Measurements from ENCODE around the gene ARL8A. TPM values are rescaled to one million over a fixed set of nuclear protein-coding genes. Genes with fewer than 3 reads are reported as not detected.

ARL8A gene
- polyA plus RNA-seq, 3 donors, result 12.4 to 123 (median 14.8) TPM

DNA sequence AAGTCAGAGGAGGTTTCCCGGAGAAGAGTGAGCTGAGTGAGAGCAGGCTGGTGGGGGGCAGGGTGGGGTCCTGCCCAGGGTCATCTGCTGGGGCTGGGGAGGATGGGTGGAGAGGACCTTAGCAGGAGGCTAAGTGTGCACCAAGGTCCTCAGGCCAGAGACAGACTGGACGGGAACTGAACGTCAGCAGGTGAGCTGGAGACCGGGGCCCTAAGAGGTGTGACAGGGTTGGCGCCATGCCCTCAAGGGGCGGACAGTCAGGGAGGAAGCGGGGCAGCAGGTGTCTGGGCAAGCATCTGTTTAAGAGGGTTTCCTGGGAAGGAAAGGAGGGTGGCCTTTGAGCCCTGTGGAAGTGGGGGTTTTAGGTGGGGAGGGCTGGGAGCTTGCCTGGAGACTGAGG lies 29.5 kb upstream of the ARL8A start:
- TF ChIP-seq, protein P1, sequence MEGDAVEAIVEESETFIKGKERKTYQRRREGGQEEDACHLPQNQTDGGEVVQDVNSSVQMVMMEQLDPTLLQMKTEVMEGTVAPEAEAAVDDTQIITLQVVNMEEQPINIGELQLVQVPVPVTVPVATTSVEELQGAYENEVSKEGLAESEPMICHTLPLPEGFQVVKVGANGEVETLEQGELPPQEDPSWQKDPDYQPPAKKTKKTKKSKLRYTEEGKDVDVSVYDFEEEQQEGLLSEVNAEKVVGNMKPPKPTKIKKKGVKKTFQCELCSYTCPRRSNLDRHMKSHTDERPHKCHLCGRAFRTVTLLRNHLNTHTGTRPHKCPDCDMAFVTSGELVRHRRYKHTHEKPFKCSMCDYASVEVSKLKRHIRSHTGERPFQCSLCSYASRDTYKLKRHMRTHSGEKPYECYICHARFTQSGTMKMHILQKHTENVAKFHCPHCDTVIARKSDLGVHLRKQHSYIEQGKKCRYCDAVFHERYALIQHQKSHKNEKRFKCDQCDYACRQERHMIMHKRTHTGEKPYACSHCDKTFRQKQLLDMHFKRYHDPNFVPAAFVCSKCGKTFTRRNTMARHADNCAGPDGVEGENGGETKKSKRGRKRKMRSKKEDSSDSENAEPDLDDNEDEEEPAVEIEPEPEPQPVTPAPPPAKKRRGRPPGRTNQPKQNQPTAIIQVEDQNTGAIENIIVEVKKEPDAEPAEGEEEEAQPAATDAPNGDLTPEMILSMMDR (IDR thresholded peaks at IDR 0.05), result no peak
- no peak overlapping the region for H2AFZ ChIP-seq (ENCODE audit: insufficient read depth, low read depth, low read length, poor library complexity, severe bottlenecking)
- Mint-ChIP-seq H3K4me1 (no peaks in the 10 kb centered on the region), H3K36me3 (no peaks in the 10 kb centered on the region), H3K27me3 (ENCODE audit: low read depth in 3 of 3) (peaks cover 0 to 2% (median 0%) of the 10 kb centered on the region in 3 donors), H3K27ac (no peak overlapping the region), H3K9me3 (no peaks in the 10 kb centered on the region), H3K4me3 (no peak overlapping the region)
- H3K36me3 ChIP-seq (replicated peaks in 1 of 2; ENCODE audit: control insufficient read depth in 1 of 2, insufficient read depth in 2 of 2, low read length in 2 of 2), result no peaks in the 10 kb centered on the region
- DNase-seq, result no peak
- no peak overlapping the region for H3K27ac ChIP-seq (ENCODE audit: low read depth in 1 of 2, low read length in 2 of 2)
- no peak overlapping the region for H3K9ac ChIP-seq (ENCODE audit: insufficient read depth, low read length, poor library complexity, severe bottlenecking)
- no peaks in the 10 kb centered on the region for H3K27me3 ChIP-seq (ENCODE audit: control insufficient read depth in 2 of 2, insufficient read depth in 2 of 2, low read length in 2 of 2)
- no peaks in the 10 kb centered on the region for H3K79me2 ChIP-seq (ENCODE audit: insufficient read depth, low read length)
- H3K4me2 ChIP-seq (replicated peaks; ENCODE audit: extremely low read depth, low read length, poor library complexity, severe bottlenecking), result no peak overlapping the region
- no peaks in the 10 kb centered on the region for H4K20me1 ChIP-seq (ENCODE audit: insufficient read depth, low read length)
- H3K4me3 ChIP-seq (replicated peaks in 1 of 3; ENCODE audit: low read depth in 2 of 3, low read length in 3 of 3), result no peak overlapping the region
- WGBS (ENCODE audit: insufficient coverage), result 89% methylated on average over 7 of the region's 7 CpGs
- intact Hi-C loops (cut with micrococcal nuclease), result no loop called here
- H3K4me1 ChIP-seq (ENCODE audit: control insufficient read depth in 1 of 2, insufficient read depth in 2 of 2, low read length in 2 of 2), result no peaks in the 10 kb centered on the region
- no peaks in the 10 kb centered on the region for H3K9me3 ChIP-seq (replicated peaks in 1 of 2; ENCODE audit: control insufficient read depth in 1 of 2, insufficient read depth in 1 of 2, low read length in 2 of 2)

DNA sequence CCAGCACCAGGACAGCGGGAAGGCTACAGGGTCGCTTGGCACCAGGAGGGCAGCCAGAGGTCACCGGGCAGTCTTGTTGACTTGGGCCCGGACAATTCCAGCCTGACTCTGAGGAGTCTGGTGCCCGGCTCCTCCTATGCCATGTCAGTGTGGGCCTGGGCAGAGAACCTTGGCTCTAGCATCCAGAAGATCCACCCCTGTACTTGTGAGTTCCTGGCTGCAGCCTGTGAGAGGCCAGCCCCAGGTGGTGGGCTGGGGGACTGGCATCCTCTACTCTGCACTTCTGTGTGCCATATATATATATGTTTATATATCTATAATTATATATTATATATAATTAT lies 27.4 kb upstream of the ARL8A start:
- WGBS (ENCODE audit: insufficient coverage), result 95% methylated on average over 4 of the region's 5 CpGs
- H3K36me3 Mint-ChIP-seq, result no peaks in the 10 kb centered on the region
- no peak overlapping the region for H3K9ac ChIP-seq (ENCODE audit: insufficient read depth, low read length, poor library complexity, severe bottlenecking)
- no peaks in the 10 kb centered on the region for H3K4me1 Mint-ChIP-seq
- H3K27me3 Mint-ChIP-seq (ENCODE audit: low read depth in 3 of 3), result peaks cover 2 to 6% (median 3%) of the 10 kb centered on the region in 3 donors
- intact Hi-C loops (cut with micrococcal nuclease), result no loop called here
- H3K4me3 Mint-ChIP-seq, result no peak overlapping the region
- no peak for DNase-seq
- no peaks in the 10 kb centered on the region for H3K79me2 ChIP-seq (ENCODE audit: insufficient read depth, low read length)
- no peaks in the 10 kb centered on the region for H3K4me1 ChIP-seq (ENCODE audit: control insufficient read depth in 1 of 2, insufficient read depth in 2 of 2, low read length in 2 of 2)
- H3K36me3 ChIP-seq (replicated peaks in 1 of 2; ENCODE audit: control insufficient read depth in 1 of 2, insufficient read depth in 2 of 2, low read length in 2 of 2), result no peaks in the 10 kb centered on the region
- H3K9me3 ChIP-seq (replicated peaks in 1 of 2; ENCODE audit: control insufficient read depth in 1 of 2, insufficient read depth in 1 of 2, low read length in 2 of 2), result no peaks in the 10 kb centered on the region
- H2AFZ ChIP-seq (ENCODE audit: insufficient read depth, low read depth, low read length, poor library complexity, severe bottlenecking), result no peak overlapping the region
- no peak overlapping the region for H3K4me2 ChIP-seq (replicated peaks; ENCODE audit: extremely low read depth, low read length, poor library complexity, severe bottlenecking)
- H3K27me3 ChIP-seq (ENCODE audit: control insufficient read depth in 2 of 2, insufficient read depth in 2 of 2, low read length in 2 of 2), result no peaks in the 10 kb centered on the region
- no peak overlapping the region for H3K27ac Mint-ChIP-seq
- TF ChIP-seq, protein P1 (IDR thresholded peaks at IDR 0.05), result no peak
- H3K4me3 ChIP-seq (replicated peaks in 1 of 3; ENCODE audit: low read depth in 2 of 3, low read length in 3 of 3), result no peak overlapping the region
- no peaks in the 10 kb centered on the region for H4K20me1 ChIP-seq (ENCODE audit: insufficient read depth, low read length)
- no peaks in the 10 kb centered on the region for H3K9me3 Mint-ChIP-seq
- H3K27ac ChIP-seq (ENCODE audit: low read depth in 1 of 2, low read length in 2 of 2), result no peak overlapping the region

Measured in CD14-positive monocyte (primary cell).